ENCODE results near the gene MACROD2.

The MACROD2 gene

GRCh38 chr20:15042723-15043122 is 1047.4 kb downstream of the MACROD2 start:
- no peak for DNase-seq (ENCODE audit: low read depth, low spot score)

GRCh38 chr20:15045246-15045645 is 1049.9 kb downstream of the MACROD2 start:
- DNase-seq (ENCODE audit: low read depth, low spot score) = no peak

GRCh38 chr20:15047042-15047441 is 1051.7 kb downstream of the MACROD2 start:
- no peak for DNase-seq (ENCODE audit: low read depth, low spot score)

- DNase-seq (ENCODE audit: low read depth, low spot score) = no peak
These were observed 1052.3 kb downstream of the MACROD2 start for GRCh38 chr20:15047601-15048000.

- no peak for DNase-seq (ENCODE audit: low read depth, low spot score)
These were observed 1060.9 kb downstream of the MACROD2 start for GRCh38 chr20:15056246-15056645.

GRCh38 chr20:15058841-15059240 is 1063.5 kb downstream of the MACROD2 start:
- DNase-seq (ENCODE audit: low read depth, low spot score) = no peak

- DNase-seq (ENCODE audit: low read depth, low spot score) = no peak
These were observed 1064.1 kb downstream of the MACROD2 start for GRCh38 chr20:15059438-15059837.

- DNase-seq (ENCODE audit: low read depth, low spot score) = no peak
These were observed 1065.1 kb downstream of the MACROD2 start for GRCh38 chr20:15060265-15061060.

- DNase-seq (ENCODE audit: low read depth, low spot score) = no peak
These were observed 1065.7 kb downstream of the MACROD2 start for GRCh38 chr20:15061061-15061430.

GRCh38 chr20:15061955-15062354 is 1066.6 kb downstream of the MACROD2 start:
- DNase-seq (ENCODE audit: low read depth, low spot score) = no peak

- DNase-seq (ENCODE audit: low read depth, low spot score) = peak; percentile 32
These were observed 1067.8 kb downstream of the MACROD2 start for GRCh38 chr20:15063081-15063480.

- DNase-seq (ENCODE audit: low read depth, low spot score) = no peak
These were observed 1069.4 kb downstream of the MACROD2 start for GRCh38 chr20:15064741-15065140.

- no peak for DNase-seq (ENCODE audit: low read depth, low spot score)
These were observed 1070.5 kb downstream of the MACROD2 start for GRCh38 chr20:15065794-15066193.

GRCh38 chr20:15068486-15068885 is 1073.2 kb downstream of the MACROD2 start:
- DNase-seq (ENCODE audit: low read depth, low spot score) = no peak

GRCh38 chr20:15069355-15069754 is 1074.0 kb downstream of the MACROD2 start:
- no peak for DNase-seq (ENCODE audit: low read depth, low spot score)

- DNase-seq (ENCODE audit: low read depth, low spot score) = no peak
These were observed 1075.9 kb downstream of the MACROD2 start for GRCh38 chr20:15071085-15071808.

GRCh38 chr20:15072316-15072715 is 1077.0 kb downstream of the MACROD2 start:
- DNase-seq (ENCODE audit: low read depth, low spot score) = no peak

GRCh38 chr20:15075586-15075985 is 1080.3 kb downstream of the MACROD2 start:
- DNase-seq (ENCODE audit: low read depth, low spot score) = no peak

GRCh38 chr20:15076785-15077184 is 1081.5 kb downstream of the MACROD2 start:
- DNase-seq (ENCODE audit: low read depth, low spot score) = no peak

GRCh38 chr20:15077733-15078250 is 1082.5 kb downstream of the MACROD2 start:
- DNase-seq (ENCODE audit: low read depth, low spot score) = no peak

- DNase-seq (ENCODE audit: low read depth, low spot score) = no peak
These were observed 1084.5 kb downstream of the MACROD2 start for GRCh38 chr20:15079594-15080340.

GRCh38 chr20:15081261-15081660 is 1085.9 kb downstream of the MACROD2 start:
- DNase-seq (ENCODE audit: low read depth, low spot score) = no peak

Measured in smooth muscle cell of the brain vasculature (primary cell).